ENCODE measurements around the gene NLGN1. TPM values are rescaled to one million over a fixed set of nuclear protein-coding genes. Genes with fewer than 3 reads are reported as not detected.

The NLGN1 gene
- total and polyA plus RNA-seq, 9 of the 15 experiments (the other 6 are each of a cell fraction or from before 2014, with no cell fraction given): under 0.01 to 0.01 TPM; not detected in 7

DNA sequence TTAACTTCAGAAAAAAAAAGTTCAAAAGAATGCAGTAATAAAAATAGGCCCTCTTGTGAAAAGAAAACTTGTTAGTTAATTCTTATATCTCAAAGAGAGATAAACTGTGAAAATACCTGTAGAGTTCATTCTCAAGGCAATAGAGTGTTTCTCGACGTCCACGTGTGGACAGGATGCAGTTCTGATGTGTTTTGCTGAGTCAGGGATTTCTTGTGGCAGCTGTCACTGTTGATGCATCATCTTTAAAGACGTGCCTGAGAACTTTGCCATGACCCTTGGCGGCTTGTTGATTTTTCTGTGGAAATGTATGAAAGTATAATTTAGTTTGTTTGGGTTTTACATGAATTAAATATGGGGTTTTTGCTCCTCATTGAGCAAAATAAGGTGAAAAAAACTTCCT lies 702.2 kb downstream of the NLGN1 start:
- no peaks in the 10 kb centered on the region for H3K36me3 ChIP-seq (ENCODE audit: control insufficient read depth, insufficient read depth, low read length)
- in situ Hi-C loops (cut with MboI): no loop called here
- no peaks in the 10 kb centered on the region for H4K20me1 ChIP-seq (replicated peaks; ENCODE audit: control insufficient read depth, insufficient read depth, low read length)
- H3K9me3 ChIP-seq (replicated peaks; ENCODE audit: control insufficient read depth, insufficient read depth, low read depth, low read length): no peaks in the 10 kb centered on the region
- no peaks in the 10 kb centered on the region for H3K9me1 ChIP-seq (ENCODE audit: control insufficient read depth, insufficient read depth, low read length)
- H3K27me3 ChIP-seq (ENCODE audit: control insufficient read depth in 2 of 2, insufficient read depth in 2 of 2, low read length in 2 of 2): no peaks in the 10 kb centered on the region
- 0% methylated on average over 5 of the region's 5 CpGs for WGBS (ENCODE audit: insufficient coverage, low coverage, missing lambda C conversion rate)
- POLR2A ChIA-PET: no interaction called here
- H3K4me1 ChIP-seq (replicated peaks in 1 of 2; ENCODE audit: control insufficient read depth in 2 of 2, insufficient read depth in 2 of 2, low read length in 2 of 2): no peaks in the 10 kb centered on the region
- intact Hi-C loops (cut with micrococcal nuclease): no loop called here
- H2AFZ ChIP-seq (ENCODE audit: low read depth, low read length): no peak overlapping the region
- no TSS peak for BruUV-seq (replicated peaks)
- DNase-seq (ENCODE audit: extremely low read depth in 1 of 4, low spot score in 3 of 4): no peak
- no peaks in the 10 kb centered on the region for H3K79me2 ChIP-seq (ENCODE audit: control insufficient read depth, insufficient read depth, low read length)
- no peak for FAIRE-seq
- no peak for ATAC-seq
- no peak for TF ChIP-seq ZNF766 (CRISPR knock-in tag; conservative IDR thresholded peaks at IDR 0.05)
- TF ChIP-seq C11orf30 (IDR thresholded peaks at IDR 0.05; ENCODE audit: low read depth): peak; percentile 81
- TF ChIP-seq RBM22 (IDR thresholded peaks at IDR 0.05; ENCODE audit: low read depth, low read length, poor library complexity, severe bottlenecking): no peak
- no peak for TF ChIP-seq CHD1 (IDR thresholded peaks at IDR 0.05; ENCODE audit: low read length)
- no peak for TF ChIP-seq EP400 (IDR thresholded peaks at IDR 0.05)
- no peak for TF ChIP-seq FOXK2 (conservative IDR thresholded peaks at IDR 0.05 in 1 of 2, IDR thresholded peaks at IDR 0.05 in 1 of 2; ENCODE audit: low read depth in 2 of 2)
- peak; percentile 97 for TF ChIP-seq MAFF (IDR thresholded peaks at IDR 0.05; ENCODE audit: low read length)
- no peak for TF ChIP-seq KLF10 (CRISPR knock-in tag; IDR thresholded peaks at IDR 0.05)
- no peak for TF ChIP-seq ZKSCAN8 (CRISPR knock-in tag; IDR thresholded peaks at IDR 0.05)
- TF ChIP-seq, protein P1, sequence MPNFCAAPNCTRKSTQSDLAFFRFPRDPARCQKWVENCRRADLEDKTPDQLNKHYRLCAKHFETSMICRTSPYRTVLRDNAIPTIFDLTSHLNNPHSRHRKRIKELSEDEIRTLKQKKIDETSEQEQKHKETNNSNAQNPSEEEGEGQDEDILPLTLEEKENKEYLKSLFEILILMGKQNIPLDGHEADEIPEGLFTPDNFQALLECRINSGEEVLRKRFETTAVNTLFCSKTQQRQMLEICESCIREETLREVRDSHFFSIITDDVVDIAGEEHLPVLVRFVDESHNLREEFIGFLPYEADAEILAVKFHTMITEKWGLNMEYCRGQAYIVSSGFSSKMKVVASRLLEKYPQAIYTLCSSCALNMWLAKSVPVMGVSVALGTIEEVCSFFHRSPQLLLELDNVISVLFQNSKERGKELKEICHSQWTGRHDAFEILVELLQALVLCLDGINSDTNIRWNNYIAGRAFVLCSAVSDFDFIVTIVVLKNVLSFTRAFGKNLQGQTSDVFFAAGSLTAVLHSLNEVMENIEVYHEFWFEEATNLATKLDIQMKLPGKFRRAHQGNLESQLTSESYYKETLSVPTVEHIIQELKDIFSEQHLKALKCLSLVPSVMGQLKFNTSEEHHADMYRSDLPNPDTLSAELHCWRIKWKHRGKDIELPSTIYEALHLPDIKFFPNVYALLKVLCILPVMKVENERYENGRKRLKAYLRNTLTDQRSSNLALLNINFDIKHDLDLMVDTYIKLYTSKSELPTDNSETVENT (CRISPR knock-in tag; IDR thresholded peaks at IDR 0.05): no peak
- TF ChIP-seq, protein P2, sequence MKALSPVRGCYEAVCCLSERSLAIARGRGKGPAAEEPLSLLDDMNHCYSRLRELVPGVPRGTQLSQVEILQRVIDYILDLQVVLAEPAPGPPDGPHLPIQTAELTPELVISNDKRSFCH (CRISPR knock-in tag; IDR thresholded peaks at IDR 0.05): no peak
- TF ChIP-seq, protein P2 (tag; IDR thresholded peaks at IDR 0.05): no peak
- no peak for TF ChIP-seq ERF (CRISPR knock-in tag; IDR thresholded peaks at IDR 0.05)
- peak; percentile 89 for TF ChIP-seq MAFG (tag; conservative IDR thresholded peaks at IDR 0.05)
- TF ChIP-seq ZEB2 (IDR thresholded peaks at IDR 0.05): no peak
- TF ChIP-seq JUND (IDR thresholded peaks at IDR 0.05; ENCODE audit: borderline replicate concordance, low read depth, low read length): no peak
- TF ChIP-seq JUND (tag; IDR thresholded peaks at IDR 0.05; ENCODE audit: borderline replicate concordance, low read depth, low read length): no peak
- TF ChIP-seq, protein P3, sequence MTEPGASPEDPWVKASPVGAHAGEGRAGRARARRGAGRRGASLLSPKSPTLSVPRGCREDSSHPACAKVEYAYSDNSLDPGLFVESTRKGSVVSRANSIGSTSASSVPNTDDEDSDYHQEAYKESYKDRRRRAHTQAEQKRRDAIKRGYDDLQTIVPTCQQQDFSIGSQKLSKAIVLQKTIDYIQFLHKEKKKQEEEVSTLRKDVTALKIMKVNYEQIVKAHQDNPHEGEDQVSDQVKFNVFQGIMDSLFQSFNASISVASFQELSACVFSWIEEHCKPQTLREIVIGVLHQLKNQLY (CRISPR knock-in tag; conservative IDR thresholded peaks at IDR 0.05): no peak
- peak; percentile 98 for TF ChIP-seq MAFK (IDR thresholded peaks at IDR 0.05; ENCODE audit: low read length)
- no peak for TF ChIP-seq SIN3B (IDR thresholded peaks at IDR 0.05; ENCODE audit: low read depth)
- TF ChIP-seq NFRKB (IDR thresholded peaks at IDR 0.05; ENCODE audit: low read depth): no peak
- peak; percentile 89 for TF ChIP-seq ZNF316 (IDR thresholded peaks at IDR 0.05)
- no peak overlapping the region for H3K4me2 ChIP-seq (ENCODE audit: insufficient read depth, low read length)
- CTCF ChIA-PET (ENCODE audit: low intra/inter-chr PET ratio): no interaction called here
- H3K27ac ChIP-seq (ENCODE audit: extremely low read depth, low read depth, low read length): no peak overlapping the region
- no peak overlapping the region for H3K9ac ChIP-seq (ENCODE audit: insufficient read depth in 1 of 2, low read depth in 2 of 2, low read length in 2 of 2)
- H3K4me3 ChIP-seq: no peak overlapping the region
